ENCODE results near the gene RTL3. TPM values are rescaled to one million over a fixed set of nuclear protein-coding genes. Genes with fewer than 3 reads are reported as not detected.

RTL3 gene
- total and polyA plus RNA-seq, 2 of the 4 experiments (the other 2 are of a cell fraction), result 1.1 TPM

GRCh38 chrX:78614264-78614663, 44.9 kb downstream of the RTL3 start:
- H3K9me3 ChIP-seq (ENCODE audit: control insufficient read depth, insufficient read depth, low read length), result no peaks in the 10 kb centered on the region
- H3K4me3 ChIP-seq (ENCODE audit: insufficient read depth, low read depth, low read length), result no peak overlapping the region
- H4K5ac ChIP-seq (ENCODE audit: low read depth, low read length), result no peak overlapping the region
- H3K18ac ChIP-seq (ENCODE audit: low read depth, low read length), result no peak overlapping the region
- DNase-seq, result no peak
- dilution Hi-C loops (cut with HindIII; ENCODE audit: low sequenced_read_pairs, unreplicated experiment) (no loop called here), intact Hi-C loops (cut with micrococcal nuclease) (loop anchor here (10.0 kb wide), 1 partner anchor 59 kb away; no protein-coding TSS in a partner anchor), in situ Hi-C loops (cut with MboI; ENCODE audit: low sequenced_read_pairs) (no loop called here)
- no peak overlapping the region for H3K4me2 ChIP-seq (ENCODE audit: low read depth, low read length)
- no peak overlapping the region for H3K14ac ChIP-seq (replicated peaks; ENCODE audit: low read depth, low read length)
- no peak overlapping the region for H2BK5ac ChIP-seq (ENCODE audit: low read depth, low read length, poor library complexity, severe bottlenecking)
- no peak overlapping the region for H2AK5ac ChIP-seq (ENCODE audit: low read depth, low read length)
- WGBS, 2 experiments (ENCODE audit: extremely low coverage in 2 of 2, insufficient read length in 1 of 2), result no CpG with 5 or more reads among the region's 1 CpG
- ChIA-PET CTCF (no interaction called here), POLR2A (ENCODE audit: unreplicated experiment) (no interaction called here)
- no peaks in the 10 kb centered on the region for H3K4me1 ChIP-seq (ENCODE audit: control insufficient read depth, insufficient read depth, low read length)
- H3K56ac ChIP-seq (ENCODE audit: extremely low read depth, insufficient read depth, low read length), result no peak overlapping the region
- H3K79me1 ChIP-seq (ENCODE audit: low read depth in 1 of 2, low read length in 2 of 2), result no peaks in the 10 kb centered on the region
- no TSS peak for BruUV-seq (replicated peaks)
- no peaks in the 10 kb centered on the region for H3K9me1 ChIP-seq (ENCODE audit: insufficient read depth, low read length)
- H3K23ac ChIP-seq (ENCODE audit: low read depth, low read length), result no peak overlapping the region
- H2BK20ac ChIP-seq (ENCODE audit: low read depth, low read length), result no peak overlapping the region
- H3K27me3 ChIP-seq (ENCODE audit: control insufficient read depth, insufficient read depth, low read length), result no peaks in the 10 kb centered on the region
- ATAC-seq (ENCODE audit: low read depth), result no peak
- no peaks in the 10 kb centered on the region for H4K20me1 ChIP-seq (ENCODE audit: insufficient read depth, low read length)
- H3K9ac ChIP-seq (ENCODE audit: low read depth, low read length), result no peak overlapping the region
- H2AK9ac ChIP-seq (replicated peaks; ENCODE audit: low read depth, low read length, poor library complexity), result no peak overlapping the region
- H2BK120ac ChIP-seq (ENCODE audit: low read depth, low read length), result no peak overlapping the region
- TF ChIP-seq, protein P1, sequence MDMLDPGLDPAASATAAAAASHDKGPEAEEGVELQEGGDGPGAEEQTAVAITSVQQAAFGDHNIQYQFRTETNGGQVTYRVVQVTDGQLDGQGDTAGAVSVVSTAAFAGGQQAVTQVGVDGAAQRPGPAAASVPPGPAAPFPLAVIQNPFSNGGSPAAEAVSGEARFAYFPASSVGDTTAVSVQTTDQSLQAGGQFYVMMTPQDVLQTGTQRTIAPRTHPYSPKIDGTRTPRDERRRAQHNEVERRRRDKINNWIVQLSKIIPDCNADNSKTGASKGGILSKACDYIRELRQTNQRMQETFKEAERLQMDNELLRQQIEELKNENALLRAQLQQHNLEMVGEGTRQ (IDR thresholded peaks at IDR 0.05; ENCODE audit: low read depth, low read length), result no peak
- TF ChIP-seq CHD1 (IDR thresholded peaks at IDR 0.05; ENCODE audit: low read depth, low read length) (no peak), RCOR1 (IDR thresholded peaks at IDR 0.05; ENCODE audit: insufficient replicate concordance, low read length) (no peak), ELK1 (IDR thresholded peaks at IDR 0.05; ENCODE audit: borderline replicate concordance, low read depth, low read length) (no peak), SMC3 (IDR thresholded peaks at IDR 0.05; ENCODE audit: low read depth, low read length) (no peak), MXI1 (IDR thresholded peaks at IDR 0.05; ENCODE audit: borderline replicate concordance, low read depth, low read length) (no peak), FOS (IDR thresholded peaks at IDR 0.05; ENCODE audit: low read depth, low read length) (no peak), POLR2A (IDR thresholded peaks at IDR 0.05; ENCODE audit: low read depth, low read length) (no peak), RAD21 (IDR thresholded peaks at IDR 0.05; ENCODE audit: low read length) (no peak)
- no peak overlapping the region for H4K8ac ChIP-seq (ENCODE audit: low read depth in 2 of 2, low read length in 2 of 2)
- no peak overlapping the region for H2BK15ac ChIP-seq (ENCODE audit: low read depth, low read length)
- H3K36me3 ChIP-seq (ENCODE audit: control insufficient read depth, insufficient read depth, low read length), result no peaks in the 10 kb centered on the region
- no peak overlapping the region for H2AFZ ChIP-seq (replicated peaks; ENCODE audit: low read length, poor library complexity)
- H3K4ac ChIP-seq (ENCODE audit: low read depth, low read length), result no peak overlapping the region
- no peak overlapping the region for H4K91ac ChIP-seq (ENCODE audit: insufficient read depth, low read depth, low read length)
- H3K27ac ChIP-seq (ENCODE audit: insufficient read depth, low read length), result no peak overlapping the region

Other genes with a start within 250 kb of the RTL3 start
- gene LPAR4, start 88.4 kb upstream of the RTL3 start, total RNA-seq (2012; rRNA removed), result 0.28 TPM in 1 of 2 replicates, not detected in the other
- gene LPAR4, start 88.4 kb upstream of the RTL3 start, polyA plus RNA-seq (2012; rRNA removed), result not detected in 2 replicates

All from IMR-90 (cell line).